ENCODE measurements around the gene EPB41L3. TPM values are rescaled to one million over a fixed set of nuclear protein-coding genes. Genes with fewer than 3 reads are reported as not detected.

Gene EPB41L3
- 103 TPM for total RNA-seq

GRCh38 chr18:5543773-5544389 lies at the start of gene EPB41L3:
Gene EPB41L3 (minus strand): TSS chr18:5543997. CDS start chr18:5489183, 54,814 bp downstream.

Other genes with a start within 250 kb of the EPB41L3 start
- gene ZBTB14, start 248.3 kb downstream of the EPB41L3 start, total RNA-seq: 21.3 TPM